Stromal cell of bone marrow (primary cell): ENCODE data around the gene CNTNAP4.
A peak's percentile ranks its signal among the peaks of the same experiment; 100 is the strongest.

Experiments used
- DNase-seq: peaks from one replicate; pipeline ENCODE4 v3.0.0-alpha.2; 2012; ENCODE audit warnings: low read depth

CNTNAP4 gene

GRCh38 chr16:76490036-76490639 lies 212.9 kb downstream of the CNTNAP4 start:
- DNase-seq = no peak

- DNase-seq = no peak
These were observed 222.8 kb downstream of the CNTNAP4 start for GRCh38 chr16:76500006-76500405.

- no peak for DNase-seq
These were observed 224.9 kb downstream of the CNTNAP4 start for GRCh38 chr16:76502063-76502462.

- DNase-seq = no peak
These were observed 225.4 kb downstream of the CNTNAP4 start for GRCh38 chr16:76502555-76502954.

- DNase-seq = no peak
These were observed 225.9 kb downstream of the CNTNAP4 start for GRCh38 chr16:76503091-76503490.

GRCh38 chr16:76511203-76511602 lies 234.0 kb downstream of the CNTNAP4 start:
- no peak for DNase-seq

- DNase-seq = no peak
These were observed 241.6 kb downstream of the CNTNAP4 start for GRCh38 chr16:76518781-76519180.

GRCh38 chr16:76524356-76524755 lies 247.2 kb downstream of the CNTNAP4 start:
- DNase-seq = no peak

GRCh38 chr16:76524769-76525168 lies 247.6 kb downstream of the CNTNAP4 start:
- DNase-seq = no peak

GRCh38 chr16:76527244-76527643 lies 250.0 kb downstream of the CNTNAP4 start:
- DNase-seq = no peak

GRCh38 chr16:76529120-76529519 lies 251.9 kb downstream of the CNTNAP4 start:
- no peak for DNase-seq

GRCh38 chr16:76531236-76531635 lies 254.0 kb downstream of the CNTNAP4 start:
- no peak for DNase-seq

GRCh38 chr16:76532188-76532973 lies 255.2 kb downstream of the CNTNAP4 start:
- DNase-seq = no peak

GRCh38 chr16:76539609-76540008 lies 262.4 kb downstream of the CNTNAP4 start:
- DNase-seq = no peak

- DNase-seq = no peak
These were observed 263.9 kb downstream of the CNTNAP4 start for GRCh38 chr16:76541070-76541469.

GRCh38 chr16:76565542-76565941 lies 288.3 kb downstream of the CNTNAP4 start:
- DNase-seq = no peak

GRCh38 chr16:76571755-76572154 lies 294.6 kb downstream of the CNTNAP4 start:
- DNase-seq = no peak

- no peak for DNase-seq
These were observed 296.1 kb downstream of the CNTNAP4 start for GRCh38 chr16:76573281-76573680.

GRCh38 chr16:76574651-76575050 lies 297.4 kb downstream of the CNTNAP4 start:
- no peak for DNase-seq

- no peak for DNase-seq
These were observed 299.3 kb downstream of the CNTNAP4 start for GRCh38 chr16:76576526-76576925.

GRCh38 chr16:76577003-76577402 lies 299.8 kb downstream of the CNTNAP4 start:
- no peak for DNase-seq

GRCh38 chr16:76579277-76579922 lies 302.2 kb downstream of the CNTNAP4 start:
- no peak for DNase-seq

GRCh38 chr16:76583466-76583865 lies 306.3 kb downstream of the CNTNAP4 start:
- peak; percentile 9 for DNase-seq
